ENCODE data around the gene ZC3H7A.
A peak's percentile ranks its signal among the peaks of the same experiment; 100 is the strongest.

Gene ZC3H7A

DNA sequence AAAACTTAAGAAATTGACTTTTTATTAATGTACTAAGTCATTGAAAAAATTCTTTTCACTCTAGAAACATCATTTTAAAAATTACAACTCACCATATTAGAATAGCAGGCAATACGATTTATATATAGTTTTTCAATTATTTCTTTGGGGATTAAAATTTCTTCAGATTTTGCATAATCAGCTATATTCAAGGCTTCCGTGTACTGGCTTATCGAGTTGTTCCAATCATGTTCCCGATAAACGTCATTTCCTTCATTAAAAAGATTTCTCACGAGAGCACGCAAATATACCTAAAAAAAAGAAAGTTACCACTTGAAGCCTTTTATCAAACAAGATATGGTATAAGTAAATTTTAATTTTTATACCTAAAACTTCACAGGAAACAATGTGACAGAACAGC is 18.0 kb downstream of the ZC3H7A start:
- DNase-seq (ENCODE audit: low spot score), result no peak

DNA sequence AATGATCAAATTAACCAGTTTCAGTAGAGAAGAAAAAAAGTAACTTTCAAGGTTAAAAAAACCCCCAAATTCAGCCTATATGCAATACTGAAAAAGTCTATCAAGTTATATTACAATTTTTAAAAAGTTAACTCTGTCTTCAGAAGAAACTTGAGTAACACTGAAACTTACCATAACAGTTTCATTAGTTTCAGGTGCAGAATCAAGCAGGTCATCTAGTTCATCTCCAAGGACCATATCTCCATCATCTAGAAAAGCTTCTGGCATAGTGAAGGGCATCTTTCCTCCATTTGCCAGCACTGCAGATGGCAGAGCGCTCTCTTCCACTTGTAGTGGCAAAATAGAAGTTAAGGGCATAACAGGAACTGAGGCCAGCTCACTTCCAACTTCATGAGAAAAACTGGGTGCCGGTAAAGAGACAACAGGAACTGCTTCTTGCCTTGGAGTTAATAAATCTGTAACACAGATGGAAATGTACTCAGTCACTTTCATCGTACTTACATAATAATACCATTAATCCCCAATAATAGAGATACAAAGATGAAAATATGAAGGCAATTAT is 22.9 kb downstream of the ZC3H7A start:
- DNase-seq (ENCODE audit: low spot score), result no peak

DNA sequence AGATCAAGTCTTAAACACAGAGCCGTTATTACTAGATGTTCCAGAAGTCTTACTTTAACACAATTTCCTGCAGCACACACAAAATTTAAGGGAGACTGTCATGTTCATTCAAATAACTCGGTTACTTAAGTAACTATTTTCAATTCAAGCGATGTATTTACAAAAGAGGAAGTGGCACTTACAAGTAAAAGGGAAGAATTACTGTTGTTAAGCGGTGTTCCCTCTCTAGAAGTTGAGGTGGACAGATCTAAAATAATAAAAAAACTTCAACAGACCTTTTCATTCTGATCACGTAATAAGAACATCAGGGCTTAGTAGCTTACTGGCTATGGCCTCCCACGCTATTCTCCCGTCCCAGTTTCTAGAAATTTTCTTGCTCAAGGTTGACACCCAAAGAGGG is 28.2 kb downstream of the ZC3H7A start:
- DNase-seq (ENCODE audit: low spot score), result no peak

DNA sequence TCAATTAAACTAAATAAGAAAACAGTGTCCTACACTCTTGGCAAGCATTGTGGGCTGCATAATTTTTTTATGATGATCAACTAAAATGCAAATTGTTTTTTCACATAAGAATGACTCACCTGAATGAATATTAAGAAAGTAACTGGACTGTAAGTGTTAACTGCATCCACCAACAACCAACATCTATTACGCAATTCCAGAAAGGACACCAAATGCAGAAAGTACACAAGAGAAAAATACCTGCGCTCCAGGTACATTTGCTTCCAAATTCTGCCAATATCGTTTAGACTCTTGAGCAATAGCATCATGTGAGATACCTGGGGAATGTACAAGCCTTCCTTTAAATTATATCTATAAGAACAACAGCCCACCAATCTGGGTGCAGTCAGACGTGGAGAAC is 34.6 kb downstream of the ZC3H7A start:
- DNase-seq (ENCODE audit: low spot score), result no peak

DNA sequence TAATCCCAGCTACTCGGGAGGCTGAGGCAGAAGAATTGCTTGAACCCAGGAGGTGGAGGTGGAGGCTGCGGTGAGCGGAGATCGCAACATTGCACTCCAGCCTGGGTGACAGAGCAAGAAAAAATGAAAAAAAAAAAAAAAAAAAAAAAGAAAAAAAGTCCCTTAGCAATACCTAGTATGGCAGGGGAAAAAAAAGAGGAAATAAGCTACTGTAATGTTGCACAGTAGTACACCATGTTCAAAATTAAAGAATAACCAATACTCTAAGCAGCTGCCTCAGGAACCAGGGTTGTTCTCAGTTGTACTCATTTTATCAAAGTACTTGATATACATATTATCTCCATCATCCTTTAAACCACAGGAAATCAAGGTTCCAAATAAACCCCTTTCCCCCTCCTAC is 37.1 kb downstream of the ZC3H7A start:
- no peak for DNase-seq (ENCODE audit: low spot score)

DNA sequence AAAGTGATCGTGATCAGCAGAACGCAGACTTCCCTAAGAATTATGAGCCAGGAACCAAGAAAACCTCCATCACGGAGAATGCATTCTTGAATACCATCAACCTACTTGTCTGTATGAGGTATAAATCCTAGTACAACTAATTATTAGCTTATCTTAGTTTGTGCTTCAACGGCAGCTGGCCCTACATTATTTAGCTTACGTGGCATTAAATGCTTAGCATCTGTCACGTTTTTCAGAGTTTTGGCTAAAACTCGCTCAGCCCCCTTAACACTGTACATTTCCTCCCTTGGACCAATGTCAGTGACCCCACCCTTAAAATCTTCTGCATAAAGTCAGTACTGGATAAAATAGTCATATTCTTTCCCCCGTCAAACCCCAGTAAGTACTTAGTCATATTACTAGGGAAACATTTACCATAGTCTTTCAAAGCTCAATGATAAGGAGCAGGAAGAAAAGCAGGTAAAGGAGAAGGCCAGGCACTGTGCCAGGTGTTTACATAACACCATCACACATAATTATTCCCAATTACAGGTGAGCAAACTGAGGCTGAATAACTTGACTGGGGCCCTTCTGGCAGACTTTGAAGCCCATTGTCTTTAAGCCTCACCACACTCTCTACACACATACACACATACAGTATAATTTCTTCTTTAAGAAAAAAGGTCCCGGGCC is 37.8 kb downstream of the ZC3H7A start:
- DNase-seq (ENCODE audit: low spot score), result no peak

DNA sequence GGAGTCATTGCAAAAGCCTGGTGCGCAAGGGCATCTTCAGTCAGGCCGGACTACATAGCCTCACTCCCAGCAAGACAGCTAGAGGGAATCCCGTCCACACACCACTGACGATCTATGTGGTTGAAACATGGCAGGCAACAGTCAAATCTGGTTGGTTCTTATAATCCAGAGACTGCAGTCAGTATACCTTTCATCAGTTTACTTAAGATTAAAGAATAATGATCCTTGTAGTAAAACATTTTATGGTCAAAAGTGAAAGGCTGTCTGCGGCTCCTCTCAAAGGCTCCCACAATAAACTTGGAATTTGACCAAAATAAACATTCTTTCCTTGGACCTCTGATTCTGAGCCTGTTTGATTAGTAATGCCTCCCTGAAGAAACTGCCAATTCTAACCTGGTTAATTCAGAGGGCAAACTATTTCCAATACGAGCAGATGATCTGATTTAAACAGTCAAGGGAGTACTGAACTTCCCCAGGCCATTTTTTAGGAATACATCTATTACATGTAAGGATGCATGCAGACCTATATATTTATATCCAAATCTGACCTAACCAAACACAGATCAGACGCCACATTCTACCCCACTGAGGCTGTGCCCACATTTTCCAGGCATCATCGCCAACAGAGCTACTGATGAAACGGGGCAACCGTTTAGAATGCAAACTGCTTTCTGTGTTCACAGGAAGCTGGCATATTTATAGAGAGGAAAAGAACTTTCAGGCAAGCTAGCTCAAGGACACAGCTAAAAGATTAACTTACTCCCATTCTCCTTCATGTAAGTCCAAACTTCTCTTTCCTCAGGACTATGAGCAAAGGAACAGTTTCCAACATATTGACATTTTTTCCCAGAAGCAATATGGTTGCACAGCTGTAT is 39.1 kb downstream of the ZC3H7A start:
- DNase-seq (ENCODE audit: low spot score), result no peak

DNA sequence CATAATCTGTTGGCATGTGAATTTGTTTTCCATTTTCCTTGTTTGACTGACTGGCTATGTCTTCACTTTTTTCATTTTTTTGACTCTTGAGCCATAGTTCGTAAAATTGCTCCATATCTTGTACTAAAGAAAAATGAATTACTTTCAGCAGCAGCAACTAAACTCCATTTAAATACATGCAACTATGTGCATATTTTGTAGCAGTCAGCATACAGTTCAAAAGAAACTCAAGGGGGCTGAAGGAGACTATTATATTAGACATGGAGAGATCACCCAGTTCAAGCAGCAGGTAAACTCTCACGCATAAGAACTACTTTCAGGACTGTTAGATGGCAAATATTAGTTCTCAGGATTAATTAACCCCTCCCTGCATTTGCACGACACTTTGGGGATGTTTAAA is 40.8 kb downstream of the ZC3H7A start:
- DNase-seq (ENCODE audit: low spot score), result no peak

DNA sequence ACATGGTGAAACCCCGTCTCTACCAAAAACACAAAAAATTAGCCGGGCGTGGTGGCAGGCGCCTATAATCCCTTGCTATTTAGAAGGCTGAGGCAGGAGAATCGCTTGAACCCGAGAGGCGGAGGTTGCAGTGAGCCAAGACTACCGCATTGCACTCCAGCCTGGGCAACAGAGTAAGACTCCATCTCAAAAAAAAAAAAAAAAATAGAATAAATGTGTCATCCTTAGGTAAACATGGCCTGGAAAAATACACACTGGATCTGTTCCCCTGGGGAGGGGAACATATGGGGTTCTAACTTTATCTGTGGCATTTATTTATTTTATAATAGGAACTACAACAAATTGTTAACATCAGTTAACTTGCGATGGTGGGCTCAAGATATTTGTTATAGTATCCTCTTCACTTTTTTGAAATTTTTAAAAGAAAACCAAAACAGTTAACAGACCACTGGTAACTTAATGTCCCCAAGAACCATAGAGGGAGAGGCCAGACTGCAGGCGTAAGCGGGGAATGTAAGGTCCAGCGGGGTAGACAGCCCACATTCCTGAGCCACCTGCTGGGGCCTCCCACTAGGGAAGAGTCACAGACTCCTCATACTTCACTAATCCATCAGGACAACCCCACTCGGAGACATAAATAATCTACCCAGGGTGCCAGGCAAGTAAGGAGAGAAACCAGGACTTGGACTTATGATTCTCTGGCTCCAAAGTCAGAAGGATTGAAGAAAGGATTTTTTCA is 41.9 kb downstream of the ZC3H7A start:
- DNase-seq (ENCODE audit: low spot score), result no peak

DNA sequence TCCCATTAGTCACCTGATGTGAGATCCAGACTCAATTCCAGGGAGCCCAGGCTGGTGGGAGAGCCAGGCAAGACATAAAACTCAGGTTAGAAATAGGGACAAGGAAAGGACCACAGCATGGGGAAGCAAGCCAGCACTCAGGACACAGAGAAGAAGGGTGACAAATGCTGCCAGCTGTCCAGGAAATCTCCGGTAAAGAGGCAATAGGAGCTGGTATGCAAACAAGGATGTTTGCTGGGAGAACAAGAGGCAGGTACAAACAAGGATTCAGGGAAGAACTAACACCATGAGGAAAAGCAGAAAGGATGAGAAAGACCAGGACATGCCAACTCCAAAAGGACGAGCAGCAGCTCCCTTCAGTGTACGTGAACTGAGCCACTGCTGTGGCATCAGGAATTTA is 44.2 kb downstream of the ZC3H7A start:
- no peak for DNase-seq (ENCODE audit: low spot score)

DNA sequence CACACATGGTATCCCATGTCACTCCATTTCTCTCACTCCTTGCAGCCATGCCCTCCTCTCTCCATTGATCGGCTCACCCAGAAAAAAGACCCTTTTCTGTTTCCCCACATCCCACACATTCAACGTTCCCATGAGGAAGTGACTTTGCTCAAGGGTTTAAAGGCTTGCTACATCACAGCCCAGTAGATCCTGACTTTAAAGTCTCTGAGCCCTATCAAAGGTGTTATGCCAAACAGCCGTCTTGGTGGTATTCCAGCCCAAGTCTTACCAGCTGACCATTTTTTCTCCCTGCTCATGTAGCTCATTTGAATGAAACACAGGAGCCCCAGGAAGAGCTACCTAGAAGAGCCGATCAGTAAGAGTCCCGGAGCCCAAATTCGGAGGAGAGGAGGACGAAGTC is 47.0 kb downstream of the ZC3H7A start:
- no peak for DNase-seq (ENCODE audit: low spot score)

DNA sequence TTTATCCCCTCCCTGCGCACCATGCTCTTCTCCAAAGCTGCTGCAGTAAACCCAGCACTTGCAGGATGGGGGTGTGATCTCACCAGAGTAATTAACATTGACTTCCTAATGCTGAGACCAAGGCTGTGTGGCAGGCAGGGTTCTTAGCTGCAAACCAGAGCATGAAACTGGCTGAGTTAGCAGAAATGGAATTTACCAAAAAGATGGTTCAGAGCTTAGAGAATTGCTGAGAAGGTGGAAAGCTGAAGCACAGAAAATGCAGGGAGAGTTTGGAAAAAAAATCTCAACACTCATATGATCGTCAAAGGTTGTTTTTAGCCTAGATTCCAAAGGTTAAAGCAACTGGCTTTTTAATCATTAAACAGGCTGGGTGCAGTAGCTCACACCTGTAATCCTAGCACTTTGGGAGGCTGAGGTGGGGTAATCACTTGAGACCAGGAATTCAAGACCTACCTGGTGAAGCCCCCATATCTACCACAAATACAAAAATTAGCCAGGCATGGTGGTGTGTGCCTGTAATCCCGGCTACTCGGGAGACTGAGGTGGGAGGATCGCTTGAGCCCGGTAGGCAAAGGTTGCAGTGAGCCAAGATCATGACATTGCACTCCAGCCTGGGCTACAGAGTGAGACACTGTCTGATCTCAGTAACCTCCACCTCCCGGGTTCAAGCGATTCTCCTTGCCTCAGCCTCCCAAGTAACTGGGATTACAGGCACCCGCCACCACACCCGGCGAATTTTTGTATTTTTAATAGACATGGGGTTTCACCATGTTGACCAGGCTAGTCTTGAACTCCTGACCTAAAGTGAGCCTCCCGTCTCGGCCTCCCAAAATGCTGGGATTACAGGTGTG is 48.4 kb downstream of the ZC3H7A start:
- no peak for DNase-seq (ENCODE audit: low spot score)

DNA sequence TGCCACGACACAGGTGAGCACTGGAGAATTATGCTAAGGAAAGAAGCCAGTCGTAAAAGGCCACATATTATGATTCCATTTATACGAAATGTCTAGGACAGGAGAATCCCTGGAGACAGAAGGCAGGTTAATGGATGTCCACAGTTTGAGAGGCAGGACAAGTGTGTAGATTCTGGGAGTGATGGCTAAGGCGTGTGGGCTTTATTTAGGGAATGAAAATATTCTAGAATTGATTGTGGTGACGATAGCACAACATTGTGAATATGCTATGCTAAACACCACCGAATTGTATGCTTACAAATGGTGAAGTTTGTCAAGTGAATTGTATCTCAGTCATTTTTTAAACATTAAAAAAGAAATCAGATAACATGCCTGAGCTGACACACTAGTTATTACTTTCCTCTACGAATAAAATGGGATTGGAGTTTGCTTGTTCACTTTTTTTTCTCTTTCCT is 49.1 kb downstream of the ZC3H7A start:
- DNase-seq (ENCODE audit: low spot score), result no peak

DNA sequence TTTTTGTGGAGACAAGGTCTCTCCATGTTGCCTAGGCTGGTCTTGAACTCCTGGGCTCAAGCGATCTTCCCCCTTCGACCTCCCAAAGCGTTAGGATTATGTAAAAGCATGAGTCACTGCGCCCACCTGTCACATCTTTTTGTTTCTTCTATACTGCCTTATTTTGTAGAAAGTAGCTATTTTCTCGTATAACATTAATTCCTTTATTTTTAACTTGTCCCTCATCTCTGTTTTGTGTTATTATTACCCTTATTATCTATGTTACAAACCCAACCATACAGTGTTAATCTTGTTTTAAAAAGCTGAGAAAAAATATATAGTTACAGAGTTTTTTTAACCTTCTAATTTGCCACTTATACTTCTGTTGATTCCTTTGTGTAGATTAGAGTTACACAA is 53.0 kb downstream of the ZC3H7A start:
- DNase-seq (ENCODE audit: low spot score), result no peak

DNA sequence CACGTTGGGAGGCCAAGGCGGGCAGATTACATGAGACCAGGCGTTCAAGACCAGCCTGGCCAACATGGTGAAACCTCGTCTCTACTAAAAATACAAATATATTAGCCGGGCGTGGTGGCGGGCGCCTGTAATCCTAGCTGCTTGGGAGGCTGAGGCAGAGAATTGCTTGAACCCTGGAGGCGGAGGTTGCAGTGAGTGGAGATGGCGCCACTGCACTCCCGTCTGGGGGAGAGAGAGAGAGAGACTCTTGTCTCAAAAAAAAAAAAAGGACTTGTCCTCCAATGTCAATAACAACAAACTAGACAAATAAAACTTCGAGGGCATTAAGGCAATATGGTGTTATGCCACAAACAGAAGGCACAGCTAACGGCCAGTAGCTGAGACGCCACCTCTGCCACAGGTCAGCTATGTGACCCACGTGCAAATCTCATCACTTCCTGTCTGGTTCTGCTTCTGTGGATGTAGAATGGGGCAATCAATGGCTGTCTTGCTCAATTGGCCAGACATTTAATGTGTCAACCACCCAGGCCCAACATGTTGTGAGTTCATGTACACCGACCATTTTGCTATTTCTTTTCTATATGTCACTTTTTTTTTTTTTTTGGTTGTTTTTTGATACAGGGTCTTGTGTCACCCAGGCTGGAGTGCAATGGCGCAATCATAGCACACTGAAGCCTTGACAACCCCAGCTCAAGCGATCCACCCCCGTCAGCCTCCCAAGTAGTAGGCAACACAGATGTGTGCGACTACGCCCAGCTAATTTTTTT is 53.6 kb downstream of the ZC3H7A start:
- DNase-seq (ENCODE audit: low spot score), result peak; percentile 37

DNA sequence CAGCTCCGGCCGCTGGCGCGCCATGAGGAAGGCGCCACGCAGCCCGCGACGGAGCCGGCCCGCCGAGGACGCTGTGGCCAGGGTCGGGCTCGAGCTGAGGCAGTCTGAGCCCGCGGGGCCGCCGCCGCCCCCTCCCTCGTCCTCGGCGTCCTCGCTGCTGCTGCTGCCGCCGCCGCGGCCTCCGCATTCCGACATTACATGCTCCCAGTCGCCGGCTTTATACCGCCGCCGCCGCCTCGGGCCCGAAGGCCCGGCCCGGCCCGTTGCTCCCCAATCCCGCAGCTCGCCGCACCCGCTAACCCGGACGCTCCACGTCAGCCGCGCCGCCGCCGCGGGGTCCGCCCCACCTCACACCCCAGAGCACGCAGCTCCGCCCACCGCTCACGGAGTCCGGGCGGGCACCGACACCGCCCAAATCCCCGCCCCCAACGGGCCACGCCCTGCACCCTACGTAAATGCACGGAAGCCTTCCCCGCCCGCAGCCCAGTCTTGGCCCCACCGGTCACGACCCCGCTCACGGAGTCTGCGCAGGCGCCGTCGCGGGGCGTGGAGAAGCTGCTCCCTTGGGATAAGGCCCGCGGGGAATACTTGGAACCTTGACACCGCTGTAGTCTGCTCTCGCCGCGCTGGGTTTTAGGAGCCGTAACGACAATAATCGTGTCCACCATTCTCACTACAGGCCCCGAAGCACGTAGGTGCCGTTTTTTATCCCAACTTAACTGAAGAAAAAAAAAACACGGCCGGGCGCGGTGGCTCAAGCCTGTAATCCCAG is 54.3 kb downstream of the ZC3H7A start, which contains the start of gene TXNDC11:
TXNDC11 (minus strand) TSS at position 322 of the 772 bp plus-strand sequence; CDS start at position 195, 127 bp downstream.
- peak; percentile 100 for DNase-seq (ENCODE audit: low spot score)

DNA sequence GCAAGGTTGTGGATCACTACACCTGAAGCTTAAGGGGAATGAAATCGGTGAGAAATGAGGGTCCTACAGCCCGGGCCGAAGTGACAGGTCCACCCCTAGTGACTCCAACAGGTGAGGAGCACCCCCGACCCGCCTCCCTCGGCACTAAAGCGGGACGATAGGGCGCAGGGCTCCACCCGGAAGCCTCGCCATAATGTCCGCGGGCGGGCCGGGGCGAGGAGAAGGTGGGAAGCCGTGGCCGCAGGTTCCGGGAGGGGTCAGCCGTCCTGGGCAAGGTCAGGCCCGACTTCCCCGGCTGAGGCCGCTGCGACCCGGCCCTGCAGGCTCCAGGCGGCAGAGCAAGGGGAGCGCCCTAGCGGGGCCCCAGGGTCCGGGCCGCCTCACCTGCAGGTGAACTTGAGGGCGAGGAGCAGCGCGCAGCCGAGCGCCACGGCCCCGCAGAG is 54.9 kb downstream of the ZC3H7A start:
- DNase-seq (ENCODE audit: low spot score), result no peak

DNA sequence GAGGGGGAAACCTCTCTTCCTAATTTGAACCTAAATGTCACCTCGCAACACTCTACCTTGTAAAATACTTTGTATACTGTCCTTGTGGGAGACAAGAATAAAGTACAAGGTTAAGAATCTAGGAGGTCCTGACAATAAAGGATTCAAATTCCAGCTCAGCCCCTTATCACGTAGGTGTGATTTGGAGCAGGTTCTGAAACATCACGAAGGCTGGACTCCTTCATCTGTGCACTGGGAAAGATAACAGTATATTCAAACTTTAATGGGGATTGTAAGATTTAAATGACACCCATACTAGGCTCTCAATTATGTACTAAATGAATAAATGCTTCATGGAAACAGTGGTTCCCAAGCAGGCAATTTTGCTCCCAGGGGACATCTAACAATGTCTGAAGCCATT is 56.5 kb downstream of the ZC3H7A start:
- DNase-seq (ENCODE audit: low spot score), result no peak

DNA sequence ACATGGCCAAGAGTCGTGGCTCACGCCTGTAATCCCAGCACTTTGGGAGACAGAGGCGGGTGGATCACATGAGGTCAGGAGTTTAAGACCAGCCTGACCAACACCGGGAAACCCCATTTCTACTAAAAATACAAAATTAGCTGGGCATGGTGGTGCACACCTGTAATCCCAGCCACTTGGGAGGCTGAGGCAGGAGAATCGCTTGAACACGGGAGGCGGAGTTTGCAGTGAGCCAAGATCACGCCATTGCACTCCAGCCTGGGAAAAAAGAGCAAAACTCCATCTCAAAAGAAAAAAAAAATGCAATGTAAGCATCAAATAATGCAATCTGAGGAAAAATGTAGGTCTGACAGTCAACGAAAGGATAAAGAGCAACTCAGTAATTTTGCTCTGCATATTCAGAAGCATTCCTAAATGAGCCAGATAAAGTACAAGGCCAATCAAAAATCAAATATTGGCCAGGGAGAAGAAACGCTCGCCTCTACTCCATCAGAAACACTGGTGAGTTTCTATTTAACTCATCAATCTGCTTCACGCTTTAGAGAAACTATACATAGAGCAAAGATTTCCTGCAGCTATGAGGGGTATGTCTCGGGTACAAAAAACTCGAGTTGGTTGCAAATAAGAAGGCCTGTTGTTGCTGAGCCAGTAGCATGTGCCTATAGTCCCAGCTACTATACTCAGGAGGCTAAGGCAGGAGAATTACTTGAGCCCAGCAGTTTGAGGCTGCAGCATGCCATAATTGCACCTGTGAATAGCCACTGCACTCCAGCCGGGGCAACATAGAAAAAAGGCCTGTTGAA is 58.1 kb downstream of the ZC3H7A start:
- no peak for DNase-seq (ENCODE audit: low spot score)

Data from AG20443 (cell line).